Fibroblast of peridontal ligament (primary cell): ENCODE data around the gene DCAF15.
"Not testable (repeated sequence)": the region's sequence is repeated elsewhere in the genome, so short reads cannot be mapped to it uniquely, and the experiment has no call there.

Source experiments
- DNase-seq: peaks from one replicate; pipeline ENCODE4 v3.0.0-alpha.2; 2010; ENCODE audit errors: extremely low read depth

The DCAF15 gene

GRCh38 chr19:13959962-13960862 lies 7.9 kb downstream of the DCAF15 start:
- DNase-seq = no peak

GRCh38 chr19:13960863-13961784 lies 8.8 kb downstream of the DCAF15 start:
- no peak for DNase-seq

GRCh38 chr19:13961826-13962698 lies 9.8 kb downstream of the DCAF15 start:
- no peak for DNase-seq

- DNase-seq = no peak
These were observed 10.6 kb downstream of the DCAF15 start for GRCh38 chr19:13962699-13963602.

GRCh38 chr19:13963603-13964105 lies 11.3 kb downstream of the DCAF15 start:
- DNase-seq = no peak

- peak; percentile 49 for DNase-seq
These were observed 12.5 kb downstream of the DCAF15 start for GRCh38 chr19:13964776-13965175.

- no peak for DNase-seq
These were observed 13.1 kb downstream of the DCAF15 start for GRCh38 chr19:13965377-13965896.

- DNase-seq = no peak
These were observed 13.8 kb downstream of the DCAF15 start for GRCh38 chr19:13965926-13966683.

- DNase-seq = no peak
These were observed 14.4 kb downstream of the DCAF15 start for GRCh38 chr19:13966684-13967128.

GRCh38 chr19:13967206-13967605 lies 14.9 kb downstream of the DCAF15 start:
- not testable (repeated sequence) for DNase-seq

- no peak for DNase-seq
These were observed 16.1 kb downstream of the DCAF15 start for GRCh38 chr19:13968383-13968935.

GRCh38 chr19:13968999-13969398 lies 16.7 kb downstream of the DCAF15 start:
- no peak for DNase-seq

- no peak for DNase-seq
These were observed 17.6 kb downstream of the DCAF15 start for GRCh38 chr19:13969897-13970296.

- DNase-seq = not testable (repeated sequence)
These were observed 19.6 kb downstream of the DCAF15 start for GRCh38 chr19:13971868-13972267.

- DNase-seq = no peak
These were observed 20.3 kb downstream of the DCAF15 start for GRCh38 chr19:13972368-13973155.

GRCh38 chr19:13973479-13973878 lies 21.2 kb downstream of the DCAF15 start:
- DNase-seq = not testable (repeated sequence)

GRCh38 chr19:13974073-13974472 lies 21.8 kb downstream of the DCAF15 start:
- no peak for DNase-seq

GRCh38 chr19:13975870-13976269 lies 23.6 kb downstream of the DCAF15 start:
- no peak for DNase-seq
